GM23338 (cell line): Measurements from ENCODE around the gene C10orf71.

Experiments
- CREB1 ChIP-seq: fragments of 250-450 bp; sonication (Bioruptor Pico); IDR thresholded peaks from 2 replicates; pipeline ENCODE4 v1.5.0; 2020; ENCODE audit warnings: low read depth, mild to moderate bottlenecking, moderate library complexity
- EZH2 ChIP-seq: fragments of 200-600 bp; sonication (generic); IDR thresholded peaks from one replicate; pipeline ENCODE4 v1.8.0; 2017; ENCODE audit warnings: antibody characterized with exemption, mild to moderate bottlenecking, low read depth; ENCODE audit not compliant: unreplicated experiment
- EZH2phosphoT487 ChIP-seq: fragments of 200-600 bp; sonication (generic); IDR thresholded peaks from one replicate; pipeline ENCODE4 v1.8.1; 2018; ENCODE audit warnings: antibody characterized with exemption; ENCODE audit not compliant: unreplicated experiment
- POLR2AphosphoS5 ChIP-seq: IDR thresholded peaks from 2 replicates; pipeline ENCODE4 v1.6.1; 2016; ENCODE audit warnings: antibody characterized with exemption, low read depth
- TF ChIP-seq, protein P1 (sequence below), 2 experiments: fragments of 200-600 bp in 1 of 2; sonication (generic) in 1 of 2; conservative IDR thresholded peaks; 2 replicates each; pipeline versions ENCODE4 v1.5.1 to v1.6.1; 2016 to 2017; ENCODE audit warnings: antibody characterized with exemption in 2 of 2, low read depth in 2 of 2, mild to moderate bottlenecking in 2 of 2, moderate library complexity in 1 of 2
- TF ChIP-seq, protein P2 (sequence below): IDR thresholded peaks from one replicate; pipeline ENCODE4 v1.6.1; 2018; ENCODE audit warnings: antibody characterized with exemption; ENCODE audit not compliant: unreplicated experiment

DNA sequence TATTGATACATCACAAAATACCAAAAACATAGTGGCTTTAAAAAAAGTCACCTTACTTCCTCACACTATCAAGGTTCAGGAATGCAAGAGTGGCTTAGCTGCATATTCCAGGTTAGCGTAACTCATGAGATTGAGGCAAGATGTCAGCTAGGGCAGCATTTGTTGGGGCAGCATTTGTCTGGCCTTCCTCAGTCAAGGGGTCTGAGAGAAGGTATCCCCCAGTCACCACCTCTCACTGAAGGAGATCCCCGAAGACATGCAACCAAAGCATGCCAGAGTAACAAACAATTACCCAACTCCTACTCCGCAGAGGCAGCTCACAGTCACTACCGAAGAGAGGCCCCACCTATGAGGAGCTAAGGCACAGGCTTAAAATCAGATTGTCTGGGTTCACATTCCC lies 48.4 kb downstream of the C10orf71 start:
- TF ChIP-seq, protein P1, sequence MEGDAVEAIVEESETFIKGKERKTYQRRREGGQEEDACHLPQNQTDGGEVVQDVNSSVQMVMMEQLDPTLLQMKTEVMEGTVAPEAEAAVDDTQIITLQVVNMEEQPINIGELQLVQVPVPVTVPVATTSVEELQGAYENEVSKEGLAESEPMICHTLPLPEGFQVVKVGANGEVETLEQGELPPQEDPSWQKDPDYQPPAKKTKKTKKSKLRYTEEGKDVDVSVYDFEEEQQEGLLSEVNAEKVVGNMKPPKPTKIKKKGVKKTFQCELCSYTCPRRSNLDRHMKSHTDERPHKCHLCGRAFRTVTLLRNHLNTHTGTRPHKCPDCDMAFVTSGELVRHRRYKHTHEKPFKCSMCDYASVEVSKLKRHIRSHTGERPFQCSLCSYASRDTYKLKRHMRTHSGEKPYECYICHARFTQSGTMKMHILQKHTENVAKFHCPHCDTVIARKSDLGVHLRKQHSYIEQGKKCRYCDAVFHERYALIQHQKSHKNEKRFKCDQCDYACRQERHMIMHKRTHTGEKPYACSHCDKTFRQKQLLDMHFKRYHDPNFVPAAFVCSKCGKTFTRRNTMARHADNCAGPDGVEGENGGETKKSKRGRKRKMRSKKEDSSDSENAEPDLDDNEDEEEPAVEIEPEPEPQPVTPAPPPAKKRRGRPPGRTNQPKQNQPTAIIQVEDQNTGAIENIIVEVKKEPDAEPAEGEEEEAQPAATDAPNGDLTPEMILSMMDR (conservative IDR thresholded peaks at IDR 0.05; ENCODE audit: low read depth in 2 of 2): no peak
- no peak for TF ChIP-seq EZH2
- TF ChIP-seq EZH2phosphoT487: no peak
- TF ChIP-seq, protein P2, sequence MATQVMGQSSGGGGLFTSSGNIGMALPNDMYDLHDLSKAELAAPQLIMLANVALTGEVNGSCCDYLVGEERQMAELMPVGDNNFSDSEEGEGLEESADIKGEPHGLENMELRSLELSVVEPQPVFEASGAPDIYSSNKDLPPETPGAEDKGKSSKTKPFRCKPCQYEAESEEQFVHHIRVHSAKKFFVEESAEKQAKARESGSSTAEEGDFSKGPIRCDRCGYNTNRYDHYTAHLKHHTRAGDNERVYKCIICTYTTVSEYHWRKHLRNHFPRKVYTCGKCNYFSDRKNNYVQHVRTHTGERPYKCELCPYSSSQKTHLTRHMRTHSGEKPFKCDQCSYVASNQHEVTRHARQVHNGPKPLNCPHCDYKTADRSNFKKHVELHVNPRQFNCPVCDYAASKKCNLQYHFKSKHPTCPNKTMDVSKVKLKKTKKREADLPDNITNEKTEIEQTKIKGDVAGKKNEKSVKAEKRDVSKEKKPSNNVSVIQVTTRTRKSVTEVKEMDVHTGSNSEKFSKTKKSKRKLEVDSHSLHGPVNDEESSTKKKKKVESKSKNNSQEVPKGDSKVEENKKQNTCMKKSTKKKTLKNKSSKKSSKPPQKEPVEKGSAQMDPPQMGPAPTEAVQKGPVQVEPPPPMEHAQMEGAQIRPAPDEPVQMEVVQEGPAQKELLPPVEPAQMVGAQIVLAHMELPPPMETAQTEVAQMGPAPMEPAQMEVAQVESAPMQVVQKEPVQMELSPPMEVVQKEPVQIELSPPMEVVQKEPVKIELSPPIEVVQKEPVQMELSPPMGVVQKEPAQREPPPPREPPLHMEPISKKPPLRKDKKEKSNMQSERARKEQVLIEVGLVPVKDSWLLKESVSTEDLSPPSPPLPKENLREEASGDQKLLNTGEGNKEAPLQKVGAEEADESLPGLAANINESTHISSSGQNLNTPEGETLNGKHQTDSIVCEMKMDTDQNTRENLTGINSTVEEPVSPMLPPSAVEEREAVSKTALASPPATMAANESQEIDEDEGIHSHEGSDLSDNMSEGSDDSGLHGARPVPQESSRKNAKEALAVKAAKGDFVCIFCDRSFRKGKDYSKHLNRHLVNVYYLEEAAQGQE: no peak
- no peak for TF ChIP-seq POLR2AphosphoS5
- TF ChIP-seq CREB1 (CRISPR knock-in tag): no peak
